GM18508 (cell line): ENCODE data around the gene OASL.
"Not testable (repeated sequence)": the region's sequence is repeated elsewhere in the genome, so short reads cannot be mapped to it uniquely, and the experiment has no call there.

Source experiments
- ATAC-seq: cut with Tn5 transposase; IDR thresholded peaks from one replicate; pipeline ENCODE4 v1.9.1; 2021; ENCODE audit warnings: moderate number of reproducible peaks; ENCODE audit not compliant: insufficient read depth, unreplicated experiment

The OASL gene, protein sequence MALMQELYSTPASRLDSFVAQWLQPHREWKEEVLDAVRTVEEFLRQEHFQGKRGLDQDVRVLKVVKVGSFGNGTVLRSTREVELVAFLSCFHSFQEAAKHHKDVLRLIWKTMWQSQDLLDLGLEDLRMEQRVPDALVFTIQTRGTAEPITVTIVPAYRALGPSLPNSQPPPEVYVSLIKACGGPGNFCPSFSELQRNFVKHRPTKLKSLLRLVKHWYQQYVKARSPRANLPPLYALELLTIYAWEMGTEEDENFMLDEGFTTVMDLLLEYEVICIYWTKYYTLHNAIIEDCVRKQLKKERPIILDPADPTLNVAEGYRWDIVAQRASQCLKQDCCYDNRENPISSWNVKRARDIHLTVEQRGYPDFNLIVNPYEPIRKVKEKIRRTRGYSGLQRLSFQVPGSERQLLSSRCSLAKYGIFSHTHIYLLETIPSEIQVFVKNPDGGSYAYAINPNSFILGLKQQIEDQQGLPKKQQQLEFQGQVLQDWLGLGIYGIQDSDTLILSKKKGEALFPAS

DNA sequence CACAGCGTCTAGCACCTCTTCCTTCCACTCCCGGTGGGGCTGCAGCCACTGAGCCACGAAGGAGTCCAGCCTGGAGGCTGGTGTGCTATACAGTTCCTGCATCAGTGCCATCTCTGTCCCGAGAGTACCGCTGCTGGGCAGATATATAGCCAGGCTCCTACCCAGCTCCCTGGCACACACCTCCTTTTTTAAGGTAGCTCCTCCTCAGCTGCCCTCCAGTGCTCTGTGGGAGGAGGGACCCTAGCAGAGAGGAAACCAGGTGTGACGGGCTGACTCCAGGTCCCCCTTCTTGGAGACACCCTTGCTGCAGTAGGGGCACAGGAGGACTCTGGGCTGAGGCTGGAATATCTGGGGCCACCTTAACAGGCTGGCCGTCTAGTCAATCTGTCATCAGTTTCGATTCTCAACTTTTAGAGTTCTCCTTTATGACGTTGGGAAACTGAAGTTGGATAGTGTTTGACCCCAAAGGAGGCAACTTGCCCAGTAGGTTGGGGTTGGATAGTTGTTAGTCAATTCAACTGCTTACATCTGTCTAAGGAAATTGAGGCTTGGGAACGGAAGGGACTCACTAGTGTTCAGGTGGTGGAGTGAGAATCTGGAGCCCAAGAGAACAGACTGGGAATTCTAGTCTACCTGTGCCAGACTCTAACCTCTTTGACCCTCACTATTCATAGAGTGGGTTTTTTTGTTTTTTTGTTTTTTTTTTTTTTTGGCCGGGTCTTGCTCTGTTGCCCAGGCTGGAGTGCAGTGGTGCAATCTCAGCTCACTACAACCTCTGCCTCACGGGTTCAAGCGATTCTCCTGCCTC is at the start of gene OASL:
TSS of gene OASL (minus strand) at position 386 of the 808 bp plus-strand sequence. CDS start at position 111, 275 bp downstream.
- ATAC-seq = no peak

DNA sequence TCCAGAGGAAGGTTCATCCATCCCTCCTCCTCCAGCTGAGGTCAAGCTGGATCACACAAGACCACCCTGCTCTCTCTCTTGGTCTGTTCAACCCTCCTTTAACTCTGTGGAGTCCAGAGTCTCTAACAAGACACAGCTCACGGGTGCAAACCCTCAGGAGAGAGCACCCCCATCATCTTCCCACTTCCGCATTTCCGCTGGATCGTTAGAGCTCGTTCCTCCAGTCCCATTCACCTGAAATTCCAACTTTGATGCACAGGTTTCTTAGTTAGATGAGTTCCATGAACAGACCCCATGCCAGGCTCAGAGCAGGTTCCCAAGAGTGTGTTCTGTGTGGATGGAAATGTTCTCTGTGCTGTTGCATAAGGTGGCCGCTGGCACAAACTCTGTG is 49.1 kb upstream of the OASL start:
- no peak for ATAC-seq

DNA sequence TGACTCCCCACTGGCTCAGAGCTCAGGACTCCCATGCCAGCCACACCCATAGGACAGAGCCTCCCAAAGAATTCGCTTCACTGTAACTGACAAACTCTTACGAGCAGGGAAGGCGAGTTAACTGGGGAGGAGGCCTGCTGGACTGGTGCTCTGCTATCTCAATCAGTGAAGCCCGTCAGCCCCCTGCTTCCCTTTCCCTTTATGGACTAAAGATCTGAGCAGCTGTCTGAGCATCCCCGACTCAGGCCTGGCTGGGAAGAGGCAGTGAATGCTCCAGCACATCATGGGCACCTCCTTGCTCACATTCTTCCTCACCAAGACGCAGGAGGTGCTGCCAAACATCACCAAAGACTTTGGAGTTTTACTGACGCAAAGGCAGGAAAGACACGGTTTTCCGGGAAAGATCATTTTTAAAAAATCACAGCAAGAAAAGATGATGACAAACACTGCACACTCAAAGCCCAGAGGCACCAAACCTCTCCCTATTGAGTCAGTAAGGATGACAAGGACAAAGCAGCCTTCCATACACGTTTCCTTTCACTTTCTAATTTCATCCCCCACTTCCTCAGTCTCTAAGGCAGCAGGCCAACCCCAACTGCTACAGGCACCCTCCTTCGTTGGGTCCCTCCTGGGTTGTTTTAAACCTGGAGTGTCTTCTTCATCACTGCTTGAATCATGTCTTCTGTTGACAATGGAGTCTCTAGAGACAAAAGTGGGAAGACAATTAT is 48.6 kb upstream of the OASL start:
- no peak for ATAC-seq

DNA sequence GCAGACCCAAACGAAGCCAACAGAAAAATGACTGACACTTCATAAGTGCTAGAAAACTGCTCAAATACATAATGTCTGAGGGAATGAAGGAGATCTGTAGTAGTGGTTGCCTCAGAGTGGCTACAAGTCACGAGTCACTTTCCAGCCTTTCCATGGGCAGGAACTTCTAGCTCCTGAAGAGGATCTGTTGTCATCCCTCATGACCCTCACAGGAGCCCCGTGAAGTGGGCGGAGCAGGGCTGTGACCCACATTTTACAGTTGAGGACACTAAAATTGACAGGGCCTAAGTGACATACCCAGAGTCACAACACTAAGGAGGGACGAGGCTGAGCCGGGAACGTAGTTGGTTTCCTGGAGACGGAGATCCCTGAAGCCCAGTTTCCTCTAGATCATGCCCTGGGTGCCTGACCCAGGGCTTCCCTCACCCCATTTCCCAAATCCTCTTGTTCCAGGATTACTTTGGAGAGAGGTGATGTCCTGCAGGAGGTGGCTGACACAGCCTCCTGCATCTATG is 47.8 kb upstream of the OASL start:
- ATAC-seq = no peak

DNA sequence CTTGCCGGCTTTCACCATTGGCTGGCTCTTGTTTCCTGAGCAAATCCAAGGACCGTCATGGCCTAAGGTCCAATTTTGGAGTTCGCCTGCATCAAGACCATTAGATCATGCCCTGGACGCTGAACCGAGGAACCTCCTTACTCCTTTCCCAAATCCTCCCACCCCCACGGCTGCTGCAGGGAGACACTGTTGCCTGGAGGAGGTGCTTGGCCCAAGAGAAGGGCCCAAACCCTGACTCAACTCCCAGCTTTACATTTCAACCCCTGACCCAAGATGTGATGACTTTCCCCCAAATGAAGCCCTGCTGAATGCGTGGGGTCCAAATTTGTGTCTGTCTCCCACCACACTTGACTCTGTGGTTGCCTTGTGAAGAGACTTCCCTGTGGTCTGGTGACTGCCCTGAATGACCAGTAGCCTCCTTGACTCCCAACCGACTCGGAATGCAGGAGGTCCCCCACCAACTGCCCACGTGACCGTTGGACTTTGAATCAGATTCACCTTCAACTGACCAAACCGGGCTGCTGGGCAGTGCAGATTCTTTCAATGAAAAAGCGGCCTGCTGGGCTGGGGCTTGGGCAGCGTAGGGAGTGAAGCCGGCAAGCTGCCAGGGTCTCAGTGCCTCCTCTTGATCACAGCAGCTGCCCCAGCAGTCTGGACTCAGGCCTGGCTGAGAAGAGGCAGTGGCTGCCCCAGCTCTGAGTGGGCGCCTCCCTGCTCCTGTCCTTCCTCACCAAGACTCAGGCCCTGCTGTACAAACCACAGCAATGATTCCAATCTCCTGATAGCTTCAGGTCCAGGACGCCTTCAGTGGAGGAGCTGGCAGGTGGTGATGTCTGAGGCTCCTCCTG is 46.7 kb upstream of the OASL start:
- ATAC-seq = no peak

DNA sequence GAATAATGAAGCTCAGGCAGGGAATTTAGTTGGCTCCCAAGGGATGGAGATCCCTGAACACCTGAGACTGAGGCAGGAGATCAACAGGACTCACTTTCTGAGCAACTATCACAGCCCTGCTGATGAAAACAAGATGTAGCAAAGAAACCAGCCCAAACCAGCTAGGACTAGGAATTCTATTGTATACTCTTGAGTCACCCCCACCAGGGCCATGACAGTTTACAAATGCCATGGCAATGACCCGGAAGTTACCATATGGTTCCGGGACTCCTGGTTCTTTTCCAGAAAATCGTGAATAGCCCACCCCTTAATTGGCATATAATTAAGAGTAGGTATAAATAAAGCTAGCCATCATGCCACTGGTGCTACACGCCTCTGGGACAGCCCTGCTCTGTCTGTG is 46.0 kb upstream of the OASL start:
- ATAC-seq = no peak

DNA sequence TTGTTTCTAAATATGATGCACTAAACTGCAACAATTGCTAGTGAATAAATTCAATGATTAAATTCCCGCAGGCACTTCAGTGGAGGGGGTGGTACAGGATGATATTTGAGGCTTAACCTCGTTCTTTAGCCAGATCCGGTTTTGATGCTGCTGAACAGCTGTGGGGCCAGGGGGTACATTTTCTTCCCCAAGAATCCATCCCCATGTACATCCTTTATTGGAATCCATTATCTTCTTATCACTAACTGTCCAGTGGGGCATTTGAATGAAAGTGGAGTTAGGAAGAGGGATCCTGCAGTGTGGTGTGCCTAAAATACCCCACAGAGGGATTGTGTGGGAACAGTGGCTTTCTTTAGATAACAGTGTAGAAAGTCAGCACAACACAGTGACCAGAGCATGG is 45.2 kb upstream of the OASL start:
- ATAC-seq = no peak

DNA sequence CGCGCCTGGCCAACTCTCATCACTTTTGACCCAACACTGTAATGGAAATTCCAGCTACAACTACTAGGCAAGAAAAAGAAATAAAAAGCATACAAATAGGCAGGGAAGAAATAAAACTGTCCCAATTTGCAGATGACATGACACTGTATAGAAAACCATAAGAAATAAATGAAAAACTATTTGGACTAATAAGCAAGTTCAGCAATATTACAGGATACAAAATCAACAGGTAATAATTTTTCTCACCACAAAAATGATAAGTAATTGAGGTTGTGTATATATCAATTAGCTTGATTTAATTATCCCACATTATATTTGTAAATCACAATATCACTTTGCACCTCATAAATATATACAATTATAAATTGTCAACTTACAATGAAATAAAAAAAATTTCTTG is 41.9 kb upstream of the OASL start:
- ATAC-seq = no peak

DNA sequence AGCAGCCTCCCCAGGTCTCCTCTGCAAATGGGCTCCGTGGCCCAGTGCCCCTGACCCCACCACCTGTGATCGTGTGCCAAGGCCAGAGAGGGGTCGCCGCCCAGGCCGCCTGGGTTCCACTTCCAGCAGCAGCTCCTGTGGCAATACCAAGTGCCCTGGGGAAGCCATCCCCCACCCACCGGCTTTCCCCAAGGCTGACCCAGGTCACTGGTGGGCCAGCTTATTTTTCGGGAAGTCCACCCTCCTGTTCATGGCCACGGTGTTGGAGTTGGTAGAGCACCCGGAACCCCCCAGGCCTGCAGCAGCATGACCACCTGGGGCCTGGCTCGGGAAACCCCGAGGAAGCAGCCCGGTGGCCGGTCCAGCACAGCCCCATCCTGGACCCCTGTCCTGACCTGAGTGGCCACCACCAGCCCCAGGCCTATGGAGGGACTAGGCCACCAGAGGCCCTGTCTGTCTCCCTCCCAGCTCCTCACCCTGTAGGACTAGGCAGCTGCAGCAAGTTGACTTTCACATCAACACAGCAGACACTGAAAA is 40.8 kb upstream of the OASL start:
- no peak for ATAC-seq

DNA sequence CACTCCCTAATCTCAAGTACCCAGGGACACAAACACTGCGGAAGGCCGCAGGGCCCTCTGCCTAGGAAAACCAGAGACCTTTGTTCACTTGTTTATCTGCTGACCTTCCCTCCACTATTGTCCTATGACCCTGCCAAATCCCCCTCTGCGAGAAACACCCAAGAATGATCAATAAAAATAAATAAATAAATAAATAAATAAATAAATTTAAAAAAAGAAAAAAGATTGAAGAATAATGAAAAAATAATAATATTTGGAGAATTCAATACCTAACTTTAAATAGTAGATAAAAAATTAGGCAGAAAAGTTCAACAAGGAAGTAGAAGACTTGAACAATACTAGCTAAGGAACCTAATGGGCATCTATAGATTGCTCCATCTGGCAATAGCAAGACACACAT is 38.4 kb upstream of the OASL start:
- ATAC-seq = not testable (repeated sequence)

DNA sequence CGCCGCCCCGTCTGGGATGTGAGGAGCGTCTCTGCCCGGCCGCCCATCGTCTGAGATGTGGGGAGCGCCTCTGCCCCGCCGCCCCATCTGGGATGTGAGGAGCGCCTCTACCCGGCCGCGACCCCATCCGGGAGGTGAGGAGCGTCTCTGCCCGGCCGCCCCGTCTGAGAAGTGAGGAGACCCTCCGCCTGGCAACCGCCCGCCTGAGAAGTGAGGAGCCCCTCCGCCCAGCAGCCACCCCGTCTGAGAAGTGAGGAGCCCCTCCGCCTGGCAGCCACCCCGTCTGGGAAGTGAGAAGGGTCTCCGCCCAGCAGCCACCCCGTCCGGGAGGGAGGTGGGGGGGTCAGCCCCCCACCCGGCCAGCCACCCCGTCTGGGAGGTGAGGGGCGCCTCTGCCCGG is 36.9 kb upstream of the OASL start:
- ATAC-seq = not testable (repeated sequence)

DNA sequence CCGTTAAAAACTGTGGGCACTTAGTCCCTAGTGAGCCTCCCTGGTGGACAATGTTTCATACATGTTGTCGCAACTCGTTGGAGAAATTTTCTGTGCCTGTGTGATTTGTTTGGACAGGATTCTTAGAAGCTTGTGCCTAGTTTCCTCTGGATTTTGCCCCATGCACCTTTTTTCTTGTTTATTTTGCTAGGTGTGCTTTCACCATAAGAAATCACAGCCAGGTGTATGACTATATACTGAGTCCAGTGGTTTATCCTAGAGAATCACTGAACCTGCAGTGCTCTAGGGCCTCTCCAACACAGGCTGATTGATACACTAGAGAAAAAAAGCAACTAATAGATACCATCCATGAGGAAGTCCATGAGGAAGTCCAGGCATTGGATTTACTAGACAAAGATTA is 33.1 kb upstream of the OASL start:
- ATAC-seq = no peak

DNA sequence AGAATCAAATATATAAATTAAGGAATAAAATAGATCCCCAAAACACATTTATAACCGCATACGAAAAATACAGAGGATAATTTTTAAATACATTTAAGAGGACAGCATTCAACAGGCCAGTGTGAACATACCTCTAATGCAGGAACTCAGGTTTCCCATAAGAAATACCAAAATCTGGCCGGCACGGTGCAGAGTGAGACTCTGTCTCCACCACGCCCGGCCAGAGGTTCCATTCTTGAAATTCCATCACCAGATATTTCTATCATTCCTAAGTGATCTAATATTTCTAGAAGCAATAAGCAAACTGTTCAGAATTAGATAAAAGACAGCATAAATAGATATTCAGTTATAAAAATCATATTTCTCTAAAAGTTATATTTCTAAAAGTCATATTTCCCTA is 30.2 kb upstream of the OASL start:
- ATAC-seq = no peak

DNA sequence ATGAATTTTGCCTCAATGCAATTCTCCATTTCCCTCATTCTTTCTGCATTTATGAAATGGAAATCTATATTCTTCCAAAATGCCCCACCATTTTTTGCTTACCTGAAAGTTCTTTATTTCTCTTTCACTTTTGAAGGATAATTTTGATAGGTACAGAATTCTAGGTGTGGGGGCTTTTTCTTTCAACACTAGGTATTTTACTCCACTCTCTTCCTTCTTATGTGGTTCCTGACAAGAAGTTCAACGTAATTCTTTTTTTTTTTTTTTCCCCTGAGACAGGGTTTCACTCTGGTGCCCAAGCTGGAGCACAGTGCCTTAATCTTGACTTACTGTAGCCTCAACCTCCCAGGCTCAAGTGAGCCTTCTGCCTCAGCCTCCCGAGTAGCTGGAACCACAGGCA is 26.3 kb upstream of the OASL start:
- no peak for ATAC-seq

DNA sequence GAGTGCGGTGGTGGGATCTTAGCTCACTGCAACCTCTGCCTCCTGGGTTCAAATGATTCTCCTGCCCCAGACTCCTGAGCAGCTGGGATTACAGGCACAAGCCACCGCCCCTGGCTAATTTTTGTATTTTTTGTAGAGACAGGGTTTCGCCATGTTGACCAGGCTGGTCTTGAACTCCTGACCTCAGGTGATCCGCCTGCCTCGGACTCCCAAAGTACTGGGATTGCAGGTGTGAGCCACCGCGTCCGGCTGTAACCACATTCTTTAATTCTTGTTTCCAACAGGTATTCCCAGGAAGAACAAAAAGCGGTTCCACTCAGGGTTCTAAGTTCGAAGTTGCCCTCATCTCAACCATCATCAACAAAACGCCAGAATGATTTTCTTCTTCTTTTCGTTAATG is 25.5 kb upstream of the OASL start:
- not testable (repeated sequence) for ATAC-seq

DNA sequence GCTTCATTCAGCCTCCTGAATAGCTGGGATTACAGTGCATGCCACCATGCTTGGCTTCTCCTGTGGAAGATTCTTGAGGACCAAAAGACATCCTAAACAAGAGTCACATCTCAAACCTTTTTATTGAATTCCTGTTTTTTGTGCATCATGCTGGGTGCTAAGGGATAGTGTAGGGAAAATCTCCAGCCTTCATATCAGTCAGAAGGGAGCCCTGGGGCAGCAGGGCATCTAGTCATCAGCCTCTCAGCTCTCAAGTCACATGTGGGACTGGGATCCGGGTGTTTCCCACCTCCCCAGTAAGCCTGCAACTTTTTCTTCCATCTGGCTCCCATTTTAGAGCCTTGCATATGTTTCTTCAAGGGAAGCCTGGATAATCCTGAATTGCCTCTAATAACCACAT is 25.1 kb upstream of the OASL start:
- no peak for ATAC-seq

DNA sequence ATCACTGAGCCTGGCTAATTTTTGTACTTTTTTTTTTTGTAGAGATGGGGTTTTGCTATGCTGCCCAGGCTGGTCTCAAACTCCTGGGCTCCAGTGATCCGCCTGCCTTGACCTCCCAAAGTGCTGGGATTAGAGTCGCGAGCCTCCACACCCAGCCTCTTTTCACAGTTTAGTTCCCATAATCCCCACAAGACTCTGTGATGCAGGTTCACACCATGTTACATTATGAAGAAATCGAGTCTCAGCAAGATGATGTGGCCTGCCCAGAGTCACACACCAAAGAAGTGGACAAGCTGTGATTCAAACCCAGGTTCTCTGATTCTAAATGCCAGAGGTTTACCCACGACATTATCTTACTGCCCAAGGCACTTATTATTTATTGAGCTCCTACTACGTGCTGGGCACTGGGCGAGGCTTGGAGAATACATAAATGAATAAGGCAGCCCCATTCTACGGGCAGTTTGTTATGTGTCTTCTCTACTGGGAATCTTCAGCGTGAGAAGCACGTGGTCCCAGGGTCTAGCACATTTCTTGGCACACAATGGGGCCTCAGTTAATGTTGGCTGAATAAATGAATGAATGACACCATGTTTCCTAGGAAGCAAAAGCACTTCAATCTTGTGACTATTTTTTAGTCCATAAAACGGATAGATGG is 23.5 kb upstream of the OASL start:
- no peak for ATAC-seq

DNA sequence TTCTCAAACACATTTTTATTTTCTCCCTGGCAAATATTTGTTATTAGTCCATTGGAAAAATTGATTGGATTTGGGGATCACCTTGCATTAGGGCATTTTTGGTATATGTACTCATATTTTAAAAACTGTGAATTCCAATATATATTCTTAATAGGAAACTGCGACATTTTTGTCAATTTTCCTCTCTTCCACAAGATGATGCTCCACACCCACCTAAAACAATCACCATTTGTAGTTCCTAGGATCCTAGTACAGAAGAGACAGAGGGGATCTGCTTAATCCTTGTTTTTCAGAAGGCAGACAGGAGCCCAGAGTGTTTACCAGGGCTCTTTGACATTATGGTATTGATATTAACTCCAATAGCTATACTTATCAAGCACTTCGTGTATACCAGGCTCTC is 22.8 kb upstream of the OASL start:
- no peak for ATAC-seq
